Kidney (tissue), 14 donors: Measurements from ENCODE around the gene AKAP13. TPM values are rescaled to one million over a fixed set of nuclear protein-coding genes. Genes with fewer than 3 reads are reported as not detected.

Experiments used
- DNase-seq, 5 donors: peaks; one replicate each; pipeline ENCODE4 v3.0.0-alpha.2; 2013 to 2020
- FAIRE-seq: peaks from 2 replicates; lab custom pipeline; 2012; peaks lifted over from hg19 to GRCh38; lab: Jason Lieb, UNC
- H3K27ac ChIP-seq, 2 donors: one replicate each; pipeline ENCODE4 v1.7.0; 2013; ENCODE audit warnings: low read depth in 2 of 2, low read length in 2 of 2, inconsistent platforms in 1 of 2
- H3K27me3 ChIP-seq: one replicate; pipeline ENCODE4 v1.7.1; 2013; ENCODE audit warnings: low read length, inconsistent platforms; ENCODE audit not compliant: control insufficient read depth, insufficient read depth
- H3K36me3 ChIP-seq, 3 donors: one replicate each; pipeline versions ENCODE4 v1.7.0 to v1.7.1; 2013; ENCODE audit warnings: low read length in 3 of 3, control low read depth in 1 of 3, inconsistent platforms in 1 of 3; ENCODE audit not compliant: insufficient read depth in 3 of 3, control insufficient read depth in 2 of 3
- H3K4me1 ChIP-seq, 3 donors: one replicate each; pipeline versions ENCODE4 v1.7.0 to v1.7.1; 2013; ENCODE audit warnings: low read length in 3 of 3, inconsistent platforms in 1 of 3, low read depth in 1 of 3; ENCODE audit not compliant: control insufficient read depth in 2 of 3, insufficient read depth in 2 of 3
- H3K4me3 ChIP-seq, 3 donors: one replicate each; pipeline versions ENCODE4 v1.7.0 to v1.8.1; 2013; ENCODE audit warnings: low read length in 3 of 3, control low read depth in 1 of 3, inconsistent platforms in 1 of 3
- H3K9ac ChIP-seq, 3 donors: one replicate each; pipeline versions ENCODE4 v1.7.0 to v1.7.1; 2013; ENCODE audit warnings: low read length in 3 of 3, control low read depth in 1 of 3, inconsistent platforms in 1 of 3
- H3K9me3 ChIP-seq, 3 donors: one replicate each; pipeline versions ENCODE4 v1.7.0 to v1.7.1; 2013; ENCODE audit warnings: low read length in 3 of 3, control low read depth in 1 of 3, inconsistent platforms in 1 of 3; ENCODE audit not compliant: control insufficient read depth in 2 of 3, insufficient read depth in 1 of 3
- CTCF ChIP-seq: IDR thresholded peaks from 3 replicates; pipeline ENCODE4 v1.5.1; 2012; ENCODE audit warnings: mild to moderate bottlenecking, moderate library complexity, borderline replicate concordance; ENCODE audit not compliant: insufficient read depth; ENCODE audit errors: extremely low read depth
- intact Hi-C: fragments of 100-400 bp; cut with DNase I; formaldehyde crosslinking; loops from one replicate; pipeline ENCODE4 v1.11.1; 2022
- polyA plus RNA-seq: library from polyadenylated mRNA; stranded (reverse); fragments of 350-450 nt; fragmentation: Illumina TruSeq; extraction: RNeasy Lipid Tissue Mini Kit (QIAGEN cat#74804); gene quantifications from one replicate; pipeline ENCODE4 v1.2.3, GENCODE V29; 2014; ENCODE audit warnings: low read depth, low replicate concordance; ENCODE audit not compliant: insufficient read depth
- total RNA-seq: library from RNA; stranded (reverse); fragmentation: NEBNext Ultra II Directional; extraction: Animal tissue kit (Norgen Biotek cat#: 25700); gene quantifications from one replicate; pipeline ENCODE4 v1.2.1, GENCODE V29; 2021
- donor health status: control.
- donor health status: control.
- donor health status: control.
- donor health status: control.
- donor health status: control.
- donor health status: DM: yes; HTN: yes; CAD: no.
- donor health status: Normal renal cell carcinoma (clear cell type).

Gene AKAP13
- total and polyA plus RNA-seq, 2 donors from 2014 or later: 18.8 to 174 TPM

- DNase-seq (no peak), FAIRE-seq (no peak)
- intact Hi-C loops: no loop called here
- no peaks in the 10 kb centered on the region for H3K36me3 ChIP-seq
- H3K4me3 ChIP-seq: no peak overlapping the region
- no peaks in the 10 kb centered on the region for H3K27me3 ChIP-seq
- no peak overlapping the region for H3K9ac ChIP-seq
- no peaks in the 10 kb centered on the region for H3K9me3 ChIP-seq
- no peak for TF ChIP-seq CTCF
- peaks cover 6 to 50% (median 26%) of the 10 kb centered on the region in 3 donors for H3K4me1 ChIP-seq
- peak overlapping the region in 1 of 2 donors; percentile 90 for H3K27ac ChIP-seq
Observed at GRCh38 chr15:85773970-85774369, 393.6 kb downstream of the AKAP13 start.

DNA sequence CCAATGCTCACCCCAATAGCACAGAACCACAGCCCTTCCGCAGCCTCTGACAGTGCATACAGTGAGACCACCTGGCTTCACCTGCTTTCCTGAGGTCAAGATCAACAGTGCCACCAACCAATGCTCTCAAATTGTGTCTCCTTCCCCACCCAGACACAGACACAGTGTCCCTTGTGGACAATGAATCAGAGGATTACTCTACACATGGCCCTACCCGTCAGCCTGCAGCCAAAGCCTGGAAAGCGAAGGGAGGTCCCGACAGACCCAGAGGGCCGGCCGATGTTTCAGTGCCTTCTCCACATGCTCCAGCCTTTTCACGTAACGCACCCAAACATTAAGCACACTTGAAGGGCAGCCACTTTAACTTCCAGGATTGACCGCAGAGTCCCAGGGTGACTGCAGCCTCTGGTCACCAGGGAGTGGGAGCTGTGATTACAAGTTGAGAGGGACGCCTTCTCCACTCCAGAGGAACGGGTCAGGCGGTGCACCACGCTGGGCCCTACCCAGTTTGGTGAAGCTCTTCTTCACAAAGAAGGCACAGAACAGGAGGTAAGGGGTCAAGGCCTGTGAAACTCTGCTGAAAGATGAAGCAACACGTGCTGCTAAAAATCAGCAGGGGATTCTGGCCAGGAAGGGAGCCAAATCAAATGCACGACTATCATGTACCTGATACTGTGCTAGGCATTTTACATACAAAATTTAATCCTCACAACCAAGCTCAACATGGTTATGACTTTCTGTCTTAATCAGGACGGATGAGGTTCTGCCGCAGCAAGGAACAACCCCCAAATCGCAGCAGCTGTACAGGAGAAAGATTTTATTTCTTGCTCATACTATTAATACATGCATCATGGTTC is 397.1 kb downstream of the AKAP13 start:
- H3K36me3 ChIP-seq: no peaks in the 10 kb centered on the region
- FAIRE-seq (no peak), DNase-seq (no peak)
- H3K4me3 ChIP-seq: no peak overlapping the region
- intact Hi-C loops: no loop called here
- no peaks in the 10 kb centered on the region for H3K9me3 ChIP-seq
- no peak for TF ChIP-seq CTCF
- no peak overlapping the region for H3K27ac ChIP-seq
- peaks cover 0 to 27% (median under 1%) of the 10 kb centered on the region in 3 donors for H3K4me1 ChIP-seq
- H3K27me3 ChIP-seq: no peaks in the 10 kb centered on the region
- H3K9ac ChIP-seq: no peak overlapping the region

GRCh38 chr15:85778107-85778776 is 397.8 kb downstream of the AKAP13 start:
- H3K4me1 ChIP-seq: peaks cover 0 to 19% (median 0%) of the 10 kb centered on the region in 3 donors
- no peak overlapping the region for H3K9ac ChIP-seq
- H3K36me3 ChIP-seq: no peaks in the 10 kb centered on the region
- H3K9me3 ChIP-seq: no peaks in the 10 kb centered on the region
- no peak for TF ChIP-seq CTCF
- H3K27me3 ChIP-seq: no peaks in the 10 kb centered on the region
- H3K27ac ChIP-seq: no peak overlapping the region
- DNase-seq (no peak), FAIRE-seq (no peak)
- intact Hi-C loops: no loop called here
- no peak overlapping the region for H3K4me3 ChIP-seq
